ENCODE results near the gene LAMB2.

LAMB2 gene

DNA sequence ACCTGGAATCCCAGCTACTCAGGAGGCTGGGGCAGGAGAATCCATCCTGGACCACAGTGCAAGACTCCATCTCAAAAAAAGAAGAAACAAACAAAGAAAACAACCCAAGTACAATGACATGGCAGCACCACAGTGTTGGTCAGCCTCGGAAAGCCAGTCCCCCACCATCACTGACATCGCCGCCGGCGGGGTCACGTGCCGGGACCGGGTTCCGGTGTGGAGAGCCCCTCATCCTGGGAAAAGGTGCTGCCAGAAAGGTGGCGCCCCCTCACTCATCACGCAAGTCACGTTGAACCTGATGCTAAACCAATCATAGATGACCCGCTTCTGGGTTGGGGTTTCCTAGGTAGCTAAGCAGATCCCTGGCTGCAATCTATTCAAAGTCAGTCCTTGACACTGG, 56.7 kb downstream of the LAMB2 start:
- no peak for DNase-seq (ENCODE audit: low read depth in 2 of 2)
